GM10266 (cell line): ENCODE data around the gene SEMA3G.
A peak's percentile ranks its signal among the peaks of the same experiment; 100 is the strongest.

Experiments used
- DNase-seq: peaks from one replicate; pipeline ENCODE4 v3.0.0; 2012; ENCODE audit errors: extremely low spot score
- CTCF ChIP-seq: IDR thresholded peaks from 2 replicates; pipeline ENCODE4 v1.5.1; 2012; ENCODE audit warnings: mild to moderate bottlenecking, low read depth; ENCODE audit not compliant: control insufficient read depth, insufficient read depth; ENCODE audit errors: missing control alignments

Gene SEMA3G

DNA sequence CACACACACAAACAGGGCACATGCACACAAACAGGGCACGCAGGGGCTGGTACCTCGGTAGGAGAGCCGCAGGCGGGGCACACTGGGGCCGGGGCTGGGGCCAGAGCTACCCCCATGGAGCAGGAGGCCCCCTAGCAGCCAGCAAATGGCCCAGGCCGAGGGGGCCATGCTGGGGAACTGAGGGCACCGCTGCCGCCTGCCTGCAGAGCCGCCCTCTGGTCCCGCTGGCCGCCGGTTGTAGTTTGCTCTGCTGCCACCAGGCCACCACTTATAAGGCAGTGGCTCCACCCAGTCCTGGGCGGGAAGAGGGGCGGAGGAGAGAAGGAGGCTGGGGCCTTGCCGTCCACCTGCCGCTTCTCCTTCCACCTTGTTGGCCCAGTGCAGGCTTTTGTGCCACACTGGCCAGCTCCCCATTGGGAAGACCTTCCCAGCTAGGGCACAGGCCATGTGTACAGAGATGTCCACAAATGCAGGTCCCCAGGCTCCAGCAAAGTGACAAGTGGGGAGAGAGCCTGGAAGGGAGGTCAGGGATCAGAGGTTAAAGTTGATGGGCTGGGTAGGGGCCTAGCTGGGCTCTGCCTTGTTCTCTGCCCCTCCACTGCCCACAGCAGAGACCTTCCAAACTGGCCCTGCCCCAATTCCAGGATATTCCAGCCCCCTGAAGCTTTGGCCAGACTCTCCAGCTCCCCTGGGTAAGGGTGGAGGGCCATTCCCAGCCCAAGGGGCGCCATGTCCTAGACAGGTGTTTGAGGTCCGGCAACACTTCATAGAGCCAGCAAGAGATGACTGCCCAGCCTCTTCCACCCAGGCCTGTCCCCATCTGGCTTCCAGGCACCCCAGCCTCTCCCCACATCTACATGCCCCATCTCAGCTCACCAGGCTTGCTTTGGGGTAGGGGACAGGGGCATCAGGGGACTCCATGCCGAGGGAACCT, at the start of gene SEMA3G:
Gene SEMA3G (minus strand): TSS at position 244 of the 934 bp plus-strand sequence. CDS start 76 bp downstream, at position 168.
- peak; percentile 32 for TF ChIP-seq CTCF
- peak; percentile 74 for DNase-seq

DNA sequence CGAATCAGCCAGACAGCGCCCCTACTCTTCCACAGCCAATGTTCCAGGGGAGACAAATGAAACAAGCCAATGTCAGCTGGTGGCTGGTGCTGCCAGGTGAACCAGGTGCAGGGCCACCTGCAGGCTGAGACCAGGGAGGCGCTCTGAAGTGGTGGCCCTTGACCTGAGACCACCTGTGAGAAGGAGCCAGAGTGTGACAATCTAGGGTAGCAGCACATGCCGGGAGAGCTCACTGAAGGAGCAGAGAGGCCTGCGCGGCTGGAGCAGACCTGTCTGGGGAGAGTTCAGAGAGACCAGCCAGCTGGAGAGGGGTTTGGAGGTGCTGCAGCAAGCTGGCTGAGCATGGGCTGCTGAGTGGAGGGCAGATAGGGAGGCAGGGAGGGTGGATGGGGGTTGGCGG, 49.5 kb upstream of the SEMA3G start:
- no peak for TF ChIP-seq CTCF
- DNase-seq, result no peak

DNA sequence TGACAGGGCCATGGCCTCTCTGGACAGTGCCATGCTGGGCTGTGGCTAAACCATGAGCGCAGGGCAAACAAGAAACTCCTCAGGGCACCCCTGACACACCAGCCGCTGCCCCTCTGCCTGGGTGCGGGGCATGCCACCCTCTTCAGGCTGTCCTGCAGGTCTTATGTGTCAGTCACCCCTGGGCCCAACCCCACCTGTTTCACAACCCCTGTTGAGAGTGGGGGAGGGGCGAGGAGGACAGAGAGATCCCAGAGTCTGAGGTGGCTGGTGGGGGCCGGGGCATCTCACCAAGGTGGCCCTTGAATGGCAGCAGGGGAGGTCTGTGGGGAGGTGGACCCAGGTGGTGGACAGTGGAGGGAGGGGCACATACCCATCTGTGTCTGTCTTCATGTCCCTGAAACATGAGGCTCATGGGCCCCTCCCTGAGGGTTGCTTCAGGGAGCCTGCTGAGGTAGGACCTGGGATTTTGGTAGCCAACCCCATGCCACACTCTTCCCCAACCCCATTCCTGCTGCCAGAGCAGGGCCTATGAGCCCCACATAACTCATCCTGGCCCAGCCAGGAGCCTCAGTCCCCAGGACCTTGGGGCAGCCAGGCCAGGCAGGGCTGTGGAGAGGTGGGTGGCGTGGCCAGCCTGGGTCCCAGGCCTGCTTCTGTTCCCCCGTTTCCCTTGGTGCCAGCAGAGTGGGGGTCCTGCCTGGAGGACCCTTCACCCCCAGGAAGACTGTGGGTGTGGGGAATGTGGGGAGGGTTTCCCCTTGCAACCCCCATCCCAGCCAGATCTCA, 48.5 kb upstream of the SEMA3G start:
- DNase-seq, result no peak
- no peak for TF ChIP-seq CTCF

DNA sequence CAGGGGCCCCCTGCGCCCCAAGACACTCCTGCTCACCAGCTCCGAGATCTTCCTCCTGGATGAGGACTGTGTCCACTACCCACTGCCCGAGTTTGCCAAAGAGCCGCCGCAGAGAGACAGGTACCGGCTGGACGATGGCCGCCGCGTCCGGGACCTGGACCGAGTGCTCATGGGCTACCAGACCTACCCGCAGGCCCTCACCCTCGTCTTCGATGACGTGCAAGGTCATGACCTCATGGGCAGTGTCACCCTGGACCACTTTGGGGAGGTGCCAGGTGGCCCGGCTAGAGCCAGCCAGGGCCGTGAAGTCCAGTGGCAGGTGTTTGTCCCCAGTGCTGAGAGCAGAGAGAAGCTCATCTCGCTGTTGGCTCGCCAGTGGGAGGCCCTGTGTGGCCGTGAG, 47.2 kb upstream of the SEMA3G start:
- no peak for DNase-seq
- no peak for TF ChIP-seq CTCF

GRCh38 chr3:52490939-52491526, 46.1 kb upstream of the SEMA3G start:
- no peak for DNase-seq
- no peak for TF ChIP-seq CTCF

GRCh38 chr3:52490035-52490938, 45.4 kb upstream of the SEMA3G start:
- TF ChIP-seq CTCF, result no peak

More at GRCh38 chr3:52490035-52490938, 45.4 kb upstream of the SEMA3G start:
- no peak for DNase-seq
